ENCODE results near the gene PTPRA.
"Not testable (repeated sequence)": the region's sequence is repeated elsewhere in the genome, so short reads cannot be mapped to it uniquely, and the experiment has no call there.

GRCh38 chr20:2831206-2831605 lies 42.1 kb upstream of the PTPRA start:
- TF ChIP-seq PCBP1 (IDR thresholded peaks at IDR 0.05; ENCODE audit: borderline replicate concordance, low read depth, low read length); FOXM1 (CRISPR knock-in tag; IDR thresholded peaks at IDR 0.05); TERF1 (CRISPR knock-in tag; IDR thresholded peaks at IDR 0.05); ZNF230 (CRISPR knock-in tag; IDR thresholded peaks at IDR 0.05); ZFP82 (CRISPR knock-in tag; IDR thresholded peaks at IDR 0.05; ENCODE audit: borderline replicate concordance); ASH2L (IDR thresholded peaks at IDR 0.05; ENCODE audit: insufficient read length, low read depth, low read length); CTCF (CRISPR knock-in tag; IDR thresholded peaks at IDR 0.05): not testable (repeated sequence)
